Measurements from ENCODE around the gene PRMT1.

Gene PRMT1

DNA sequence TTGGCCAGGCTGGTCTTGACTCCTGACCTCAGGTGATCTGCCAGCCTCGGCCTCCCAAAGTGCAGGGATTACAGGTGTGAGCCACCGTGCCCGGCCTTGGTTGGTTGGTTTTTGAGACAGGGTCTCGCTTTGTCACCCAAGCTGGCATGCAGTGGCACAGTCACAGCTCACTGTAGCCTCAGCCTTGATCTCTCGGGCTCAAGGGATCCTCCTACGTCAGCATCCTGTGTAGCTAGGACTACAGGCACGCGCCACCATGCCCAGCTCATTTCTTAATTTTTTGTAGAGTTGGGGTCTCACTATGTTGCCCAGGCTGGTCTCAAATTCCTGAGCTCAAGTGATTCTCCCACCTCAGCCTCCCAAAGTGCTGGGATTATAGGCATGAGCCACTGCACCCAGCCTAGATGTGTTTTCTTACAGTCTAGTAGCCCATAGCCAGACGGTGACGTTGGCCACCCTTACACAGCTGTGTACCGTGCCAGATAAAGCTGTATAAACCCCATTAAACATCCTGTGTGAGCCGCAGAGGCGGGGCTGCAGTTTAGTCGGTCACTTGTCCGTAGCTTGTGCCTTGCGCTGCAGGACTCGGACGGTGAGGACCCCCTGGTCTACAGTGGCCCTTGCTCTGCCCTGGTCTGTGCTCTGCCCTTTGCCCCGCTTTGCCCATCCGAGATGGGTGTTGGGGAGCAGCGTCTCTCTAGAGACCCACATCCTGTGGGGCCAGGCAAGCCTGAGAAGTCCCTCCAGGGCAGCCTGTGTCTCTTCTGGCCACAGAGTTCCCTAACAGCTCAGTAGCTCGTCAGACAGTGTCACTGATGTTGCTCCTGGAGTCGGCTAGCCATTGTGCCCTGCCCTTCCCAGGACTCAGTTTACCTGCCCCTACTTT is 21.3 kb upstream of the PRMT1 start:
- TF ChIP-seq, protein P1, sequence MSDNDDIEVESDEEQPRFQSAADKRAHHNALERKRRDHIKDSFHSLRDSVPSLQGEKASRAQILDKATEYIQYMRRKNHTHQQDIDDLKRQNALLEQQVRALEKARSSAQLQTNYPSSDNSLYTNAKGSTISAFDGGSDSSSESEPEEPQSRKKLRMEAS (IDR thresholded peaks at IDR 0.05) = no peak
- TF ChIP-seq TAF1 (IDR thresholded peaks at IDR 0.05; ENCODE audit: low read depth) = no peak
- no peak for TF ChIP-seq NFIC (IDR thresholded peaks at IDR 0.05)
- no peak for TF ChIP-seq EP300 (IDR thresholded peaks at IDR 0.05; ENCODE audit: borderline replicate concordance)
- no peak for TF ChIP-seq CREB1 (IDR thresholded peaks at IDR 0.05; ENCODE audit: low read depth)
- no peak for TF ChIP-seq ZBTB7A (IDR thresholded peaks at IDR 0.05; ENCODE audit: low read depth)
- no peak for TF ChIP-seq YY1 (IDR thresholded peaks at IDR 0.05; ENCODE audit: low read depth)
- TF ChIP-seq EGR1 (IDR thresholded peaks at IDR 0.05) = no peak
- no peak for TF ChIP-seq TCF12 (IDR thresholded peaks at IDR 0.05; ENCODE audit: low read depth)
- no peak for TF ChIP-seq TEAD4 (IDR thresholded peaks at IDR 0.05)
- TF ChIP-seq RAD21 (IDR thresholded peaks at IDR 0.05; ENCODE audit: low read depth) = no peak
- TF ChIP-seq USF1 (IDR thresholded peaks at IDR 0.05) = no peak
- TF ChIP-seq CEBPB (IDR thresholded peaks at IDR 0.05) = no peak
- TF ChIP-seq FOXM1 (IDR thresholded peaks at IDR 0.05; ENCODE audit: borderline replicate concordance, low read depth) = no peak
- TF ChIP-seq, protein P2, sequence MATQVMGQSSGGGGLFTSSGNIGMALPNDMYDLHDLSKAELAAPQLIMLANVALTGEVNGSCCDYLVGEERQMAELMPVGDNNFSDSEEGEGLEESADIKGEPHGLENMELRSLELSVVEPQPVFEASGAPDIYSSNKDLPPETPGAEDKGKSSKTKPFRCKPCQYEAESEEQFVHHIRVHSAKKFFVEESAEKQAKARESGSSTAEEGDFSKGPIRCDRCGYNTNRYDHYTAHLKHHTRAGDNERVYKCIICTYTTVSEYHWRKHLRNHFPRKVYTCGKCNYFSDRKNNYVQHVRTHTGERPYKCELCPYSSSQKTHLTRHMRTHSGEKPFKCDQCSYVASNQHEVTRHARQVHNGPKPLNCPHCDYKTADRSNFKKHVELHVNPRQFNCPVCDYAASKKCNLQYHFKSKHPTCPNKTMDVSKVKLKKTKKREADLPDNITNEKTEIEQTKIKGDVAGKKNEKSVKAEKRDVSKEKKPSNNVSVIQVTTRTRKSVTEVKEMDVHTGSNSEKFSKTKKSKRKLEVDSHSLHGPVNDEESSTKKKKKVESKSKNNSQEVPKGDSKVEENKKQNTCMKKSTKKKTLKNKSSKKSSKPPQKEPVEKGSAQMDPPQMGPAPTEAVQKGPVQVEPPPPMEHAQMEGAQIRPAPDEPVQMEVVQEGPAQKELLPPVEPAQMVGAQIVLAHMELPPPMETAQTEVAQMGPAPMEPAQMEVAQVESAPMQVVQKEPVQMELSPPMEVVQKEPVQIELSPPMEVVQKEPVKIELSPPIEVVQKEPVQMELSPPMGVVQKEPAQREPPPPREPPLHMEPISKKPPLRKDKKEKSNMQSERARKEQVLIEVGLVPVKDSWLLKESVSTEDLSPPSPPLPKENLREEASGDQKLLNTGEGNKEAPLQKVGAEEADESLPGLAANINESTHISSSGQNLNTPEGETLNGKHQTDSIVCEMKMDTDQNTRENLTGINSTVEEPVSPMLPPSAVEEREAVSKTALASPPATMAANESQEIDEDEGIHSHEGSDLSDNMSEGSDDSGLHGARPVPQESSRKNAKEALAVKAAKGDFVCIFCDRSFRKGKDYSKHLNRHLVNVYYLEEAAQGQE (IDR thresholded peaks at IDR 0.05; ENCODE audit: low read depth) = no peak

DNA sequence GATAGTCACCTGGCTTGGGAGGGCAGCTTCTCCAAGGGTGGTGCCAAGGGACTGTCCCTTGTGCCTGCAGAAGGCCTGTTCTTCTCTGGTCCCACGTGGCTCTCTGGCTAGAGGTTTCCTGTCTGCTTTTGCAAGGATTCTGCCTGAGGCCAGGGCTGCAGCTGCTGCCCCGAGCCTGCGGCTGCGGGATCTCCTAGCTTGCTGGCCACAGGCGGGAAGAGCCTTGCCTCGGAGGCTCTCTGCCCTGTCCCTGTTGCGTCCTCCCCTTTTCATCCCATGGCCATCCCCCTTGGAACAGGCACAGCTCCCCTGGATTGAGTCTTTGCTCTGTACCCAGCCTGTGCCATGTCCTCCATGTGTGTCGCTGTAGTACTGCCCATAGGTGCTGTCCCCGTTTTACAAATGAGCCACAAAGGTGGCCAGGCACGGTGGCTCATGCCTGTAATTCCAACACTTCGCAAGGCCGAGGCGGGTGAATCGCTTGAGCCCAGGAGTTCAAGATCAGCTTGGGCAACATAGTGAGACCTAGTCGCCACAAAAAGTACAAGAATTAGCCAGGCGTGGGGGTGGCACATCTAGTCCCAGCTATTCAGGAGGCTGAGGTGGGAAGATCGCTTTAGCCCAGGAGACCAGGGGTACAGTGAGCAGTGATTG is 20.5 kb upstream of the PRMT1 start:
- TF ChIP-seq CREB1 (IDR thresholded peaks at IDR 0.05; ENCODE audit: low read depth) (no peak), NFIC (IDR thresholded peaks at IDR 0.05) (no peak), FOXM1 (IDR thresholded peaks at IDR 0.05; ENCODE audit: borderline replicate concordance, low read depth) (no peak), YY1 (IDR thresholded peaks at IDR 0.05; ENCODE audit: low read depth) (no peak), CEBPB (IDR thresholded peaks at IDR 0.05) (no peak), TEAD4 (IDR thresholded peaks at IDR 0.05) (no peak), USF1 (IDR thresholded peaks at IDR 0.05) (no peak), RAD21 (IDR thresholded peaks at IDR 0.05; ENCODE audit: low read depth) (no peak)

DNA sequence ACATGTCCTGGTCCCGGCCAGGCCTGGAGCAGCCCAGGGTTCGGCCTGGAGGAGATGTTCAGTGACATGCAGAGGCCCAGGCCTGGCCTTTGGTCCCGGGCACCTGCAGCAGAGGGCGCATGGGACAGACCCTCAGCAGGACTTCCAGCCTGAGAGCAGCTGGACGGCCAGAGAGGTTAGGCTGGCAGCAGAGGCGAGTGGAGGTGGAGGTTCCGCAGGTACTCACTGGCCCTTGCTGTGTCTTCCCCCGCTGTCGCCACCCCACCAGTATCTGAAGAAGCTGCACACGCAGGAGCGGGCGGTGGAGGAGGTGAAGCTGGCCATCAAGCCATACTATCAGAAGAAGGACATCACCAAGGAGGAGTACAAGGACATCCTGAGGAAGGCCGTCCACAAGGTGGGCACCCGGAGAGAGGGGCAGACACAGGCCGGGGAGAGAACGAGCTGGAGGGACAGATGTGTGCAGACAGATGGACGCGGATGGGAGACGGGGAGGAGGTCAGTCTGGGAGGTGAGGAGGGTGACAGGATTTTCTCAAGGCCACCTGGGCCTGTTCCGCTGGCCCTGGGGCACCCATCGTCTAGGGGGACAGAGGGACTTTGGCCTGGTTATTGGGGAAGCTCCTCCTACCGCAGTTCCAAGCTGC is 19.5 kb upstream of the PRMT1 start:
- TF ChIP-seq TAF1 (IDR thresholded peaks at IDR 0.05; ENCODE audit: low read depth) (no peak), NFIC (IDR thresholded peaks at IDR 0.05) (no peak), USF1 (IDR thresholded peaks at IDR 0.05) (no peak), ZBTB7A (IDR thresholded peaks at IDR 0.05; ENCODE audit: low read depth) (no peak), RAD21 (IDR thresholded peaks at IDR 0.05; ENCODE audit: low read depth) (no peak), TCF12 (IDR thresholded peaks at IDR 0.05; ENCODE audit: low read depth) (no peak), YY1 (IDR thresholded peaks at IDR 0.05; ENCODE audit: low read depth) (no peak), EGR1 (IDR thresholded peaks at IDR 0.05) (no peak), EP300 (IDR thresholded peaks at IDR 0.05; ENCODE audit: borderline replicate concordance) (no peak), FOXM1 (IDR thresholded peaks at IDR 0.05; ENCODE audit: borderline replicate concordance, low read depth) (no peak), CEBPB (IDR thresholded peaks at IDR 0.05) (no peak), TEAD4 (IDR thresholded peaks at IDR 0.05) (no peak), CREB1 (IDR thresholded peaks at IDR 0.05; ENCODE audit: low read depth) (no peak)
- TF ChIP-seq, protein P1 (IDR thresholded peaks at IDR 0.05) = no peak
- TF ChIP-seq, protein P2 (IDR thresholded peaks at IDR 0.05; ENCODE audit: low read depth) = no peak

DNA sequence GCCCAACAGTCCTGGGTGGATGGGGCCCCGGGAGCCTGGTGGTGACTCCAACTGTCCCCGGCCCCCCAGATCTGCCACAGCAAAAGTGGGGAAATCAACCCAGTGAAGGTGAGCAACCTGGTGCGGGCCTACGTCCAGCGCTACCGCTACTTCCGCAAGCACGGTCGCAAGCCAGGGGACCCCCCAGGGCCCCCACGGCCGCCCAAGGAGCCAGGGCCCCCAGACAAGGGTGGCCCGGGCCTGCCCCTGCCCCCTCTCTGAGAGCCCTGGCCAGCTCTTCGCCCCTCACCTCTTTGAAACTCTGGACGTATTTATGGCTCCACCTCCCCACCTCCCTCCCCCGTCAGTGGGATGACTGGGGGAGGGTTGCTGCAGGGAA is 18.9 kb upstream of the PRMT1 start:
- TF ChIP-seq EGR1 (IDR thresholded peaks at IDR 0.05) (no peak), CEBPB (IDR thresholded peaks at IDR 0.05) (no peak), RAD21 (IDR thresholded peaks at IDR 0.05; ENCODE audit: low read depth) (no peak), TCF12 (IDR thresholded peaks at IDR 0.05; ENCODE audit: low read depth) (no peak), USF1 (IDR thresholded peaks at IDR 0.05) (no peak), YY1 (IDR thresholded peaks at IDR 0.05; ENCODE audit: low read depth) (no peak), TEAD4 (IDR thresholded peaks at IDR 0.05) (no peak), CREB1 (IDR thresholded peaks at IDR 0.05; ENCODE audit: low read depth) (no peak), NFIC (IDR thresholded peaks at IDR 0.05) (no peak), FOXM1 (IDR thresholded peaks at IDR 0.05; ENCODE audit: borderline replicate concordance, low read depth) (no peak), EP300 (IDR thresholded peaks at IDR 0.05; ENCODE audit: borderline replicate concordance) (no peak), TAF1 (IDR thresholded peaks at IDR 0.05; ENCODE audit: low read depth) (no peak), ZBTB7A (IDR thresholded peaks at IDR 0.05; ENCODE audit: low read depth) (no peak)
- TF ChIP-seq, protein P1 (IDR thresholded peaks at IDR 0.05) = no peak
- TF ChIP-seq, protein P2 (IDR thresholded peaks at IDR 0.05; ENCODE audit: low read depth) = no peak
